HCT116 (cell line): Measurements from ENCODE around the gene FAM20C.

Experiments
- CEBPB ChIP-seq: IDR thresholded peaks from 2 replicates; pipeline ENCODE4 v1.6.1; 2012; ENCODE audit warnings: low read depth
- CTCF ChIP-seq, 3 experiments: fragments of 200-600 bp in 1 of 3; sonication (generic) in 1 of 3; IDR thresholded peaks in 2 of 3; conservative IDR thresholded peaks in 1 of 3; 2 replicates each; pipeline ENCODE4 v1.5.1; 2012 to 2017; ENCODE audit warnings: low read depth in 2 of 3, low read length in 2 of 3, antibody characterized with exemption in 1 of 3, borderline replicate concordance in 1 of 3, control low read depth in 1 of 3, mild to moderate bottlenecking in 1 of 3, mixed read lengths in 1 of 3, mixed run types in 1 of 3, moderate library complexity in 1 of 3; ENCODE audit not compliant: insufficient read depth in 1 of 3
- EZH2 ChIP-seq: fragments of 200-600 bp; sonication (generic); IDR thresholded peaks from 2 replicates; pipeline ENCODE4 v1.6.1; 2017; ENCODE audit warnings: antibody characterized with exemption, mixed run types
- EZH2phosphoT487 ChIP-seq: fragments of 200-600 bp; IDR thresholded peaks from 2 replicates; pipeline ENCODE4 v1.6.1; 2018; ENCODE audit warnings: antibody characterized with exemption, borderline replicate concordance
- JUND ChIP-seq: IDR thresholded peaks from 2 replicates; pipeline ENCODE4 v1.6.1; 2012
- POLR2A ChIP-seq: IDR thresholded peaks from 2 replicates; pipeline ENCODE4 v1.7.0; 2011; ENCODE audit warnings: borderline replicate concordance; ENCODE audit not compliant: insufficient read depth, insufficient read length; ENCODE audit errors: extremely low read depth
- POLR2AphosphoS5 ChIP-seq: IDR thresholded peaks from 2 replicates; pipeline ENCODE4 v1.6.1; 2011; ENCODE audit warnings: mild to moderate bottlenecking, low read depth, low read length, moderate library complexity
- SP1 ChIP-seq: IDR thresholded peaks from 2 replicates; pipeline ENCODE4 v1.6.1; 2012; ENCODE audit warnings: low read depth
- ZNF274 ChIP-seq: fragments of 200-500 bp; sonication (Bioruptor generic); IDR thresholded peaks from 2 replicates; pipeline ENCODE4 v1.6.1; 2014; ENCODE audit warnings: mild to moderate bottlenecking, low read depth, low read length, inconsistent platforms
- TF ChIP-seq, protein P1 (sequence below): IDR thresholded peaks from 2 replicates; pipeline ENCODE4 v1.6.1; 2012
- TF ChIP-seq, protein P2 (sequence below): IDR thresholded peaks from 2 replicates; pipeline ENCODE4 v1.6.1; 2011; ENCODE audit warnings: mild to moderate bottlenecking, low read length, moderate library complexity; ENCODE audit not compliant: insufficient replicate concordance; ENCODE audit errors: extremely low read depth
- TF ChIP-seq, protein P3 (sequence below): IDR thresholded peaks from 2 replicates; pipeline ENCODE4 v1.6.1; 2012

GRCh38 chr7:217781-218180 is 25.4 kb downstream of the FAM20C start:
- TF ChIP-seq JUND, result no peak
- TF ChIP-seq, protein P1, sequence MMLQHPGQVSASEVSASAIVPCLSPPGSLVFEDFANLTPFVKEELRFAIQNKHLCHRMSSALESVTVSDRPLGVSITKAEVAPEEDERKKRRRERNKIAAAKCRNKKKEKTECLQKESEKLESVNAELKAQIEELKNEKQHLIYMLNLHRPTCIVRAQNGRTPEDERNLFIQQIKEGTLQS, result no peak
- TF ChIP-seq EZH2, result no peak
- TF ChIP-seq CTCF (IDR thresholded peaks at IDR 0.05 in 2 of 3, conservative IDR thresholded peaks at IDR 0.05 in 1 of 3; ENCODE audit: borderline replicate concordance in 1 of 3, insufficient read depth in 1 of 3, low read depth in 2 of 3, low read length in 2 of 3), result no peak
- no peak for TF ChIP-seq POLR2A
- TF ChIP-seq, protein P2, sequence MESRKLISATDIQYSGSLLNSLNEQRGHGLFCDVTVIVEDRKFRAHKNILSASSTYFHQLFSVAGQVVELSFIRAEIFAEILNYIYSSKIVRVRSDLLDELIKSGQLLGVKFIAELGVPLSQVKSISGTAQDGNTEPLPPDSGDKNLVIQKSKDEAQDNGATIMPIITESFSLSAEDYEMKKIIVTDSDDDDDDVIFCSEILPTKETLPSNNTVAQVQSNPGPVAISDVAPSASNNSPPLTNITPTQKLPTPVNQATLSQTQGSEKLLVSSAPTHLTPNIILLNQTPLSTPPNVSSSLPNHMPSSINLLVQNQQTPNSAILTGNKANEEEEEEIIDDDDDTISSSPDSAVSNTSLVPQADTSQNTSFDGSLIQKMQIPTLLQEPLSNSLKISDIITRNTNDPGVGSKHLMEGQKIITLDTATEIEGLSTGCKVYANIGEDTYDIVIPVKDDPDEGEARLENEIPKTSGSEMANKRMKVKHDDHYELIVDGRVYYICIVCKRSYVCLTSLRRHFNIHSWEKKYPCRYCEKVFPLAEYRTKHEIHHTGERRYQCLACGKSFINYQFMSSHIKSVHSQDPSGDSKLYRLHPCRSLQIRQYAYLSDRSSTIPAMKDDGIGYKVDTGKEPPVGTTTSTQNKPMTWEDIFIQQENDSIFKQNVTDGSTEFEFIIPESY, result no peak
- TF ChIP-seq, protein P3, sequence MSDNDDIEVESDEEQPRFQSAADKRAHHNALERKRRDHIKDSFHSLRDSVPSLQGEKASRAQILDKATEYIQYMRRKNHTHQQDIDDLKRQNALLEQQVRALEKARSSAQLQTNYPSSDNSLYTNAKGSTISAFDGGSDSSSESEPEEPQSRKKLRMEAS, result no peak
- no peak for TF ChIP-seq CEBPB
- TF ChIP-seq POLR2AphosphoS5, result no peak
- TF ChIP-seq ZNF274, result no peak
- no peak for TF ChIP-seq SP1
- no peak for TF ChIP-seq EZH2phosphoT487
